CD8-positive, alpha-beta memory T cell (primary cell): ENCODE results near the gene OPN4. TPM values are rescaled to one million over a fixed set of nuclear protein-coding genes. Genes with fewer than 3 reads are reported as not detected.
"Not testable (repeated sequence)": the region's sequence is repeated elsewhere in the genome, so short reads cannot be mapped to it uniquely, and the experiment has no call there.

Experiments used
- CTCF ChIA-PET: fragments of 350-600 bp; sonication (Branson Sonifier 250); formaldehyde crosslinking; loops from one replicate; lab custom pipeline; 2021; ENCODE audit warnings: antibody characterized with exemption; lab: Charles Lee
- POLR2A ChIA-PET: fragments of 350-600 bp; sonication (Branson Sonifier 250); formaldehyde crosslinking; loops from one replicate; lab custom pipeline; 2021; ENCODE audit warnings: antibody characterized with exemption; lab: Charles Lee
- DNase-seq, 5 donors: peaks; one replicate each; pipeline versions ENCODE4 v3.0.0 to v3.0.0-alpha.2; 2020 to 2022; ENCODE audit warnings: mixed read lengths in 1 of 5
- H3K27ac ChIP-seq: one replicate; pipeline ENCODE4 v1.7.0; 2013; ENCODE audit warnings: low read depth, mild to moderate bottlenecking, low read length, moderate library complexity
- H3K27me3 ChIP-seq: 2 replicates; pipeline ENCODE4 v1.7.0; 2013; ENCODE audit warnings: low read length, mild to moderate bottlenecking; ENCODE audit not compliant: insufficient read depth, poor library complexity, severe bottlenecking
- H3K36me3 ChIP-seq: 2 replicates; pipeline ENCODE4 v1.7.0; 2013; ENCODE audit warnings: mild to moderate bottlenecking, low read length, moderate library complexity; ENCODE audit not compliant: insufficient read depth
- H3K4me1 ChIP-seq: 2 replicates; pipeline ENCODE4 v1.7.0; 2013; ENCODE audit warnings: mild to moderate bottlenecking, low read length, moderate library complexity; ENCODE audit not compliant: insufficient read depth
- H3K4me3 ChIP-seq: 2 replicates; pipeline ENCODE4 v1.7.0; 2013; ENCODE audit warnings: mild to moderate bottlenecking, low read length
- H3K9me3 ChIP-seq: 2 replicates; pipeline ENCODE4 v1.7.0; 2013; ENCODE audit warnings: mild to moderate bottlenecking, low read length
- H3K27ac Mint-ChIP-seq, 8 donors: one replicate each; pipeline ENCODE4 v1.8.0; 2020 to 2021; ENCODE audit warnings: mixed read lengths in 8 of 8, mild to moderate bottlenecking in 6 of 8, inconsistent platforms in 3 of 8, moderate library complexity in 3 of 8
- H3K27me3 Mint-ChIP-seq, 2 donors: one replicate each; pipeline ENCODE4 v1.8.0; 2020 to 2021; ENCODE audit warnings: mixed read lengths in 2 of 2, mild to moderate bottlenecking in 1 of 2, moderate library complexity in 1 of 2
- H3K36me3 Mint-ChIP-seq, 3 donors: one replicate each; pipeline ENCODE4 v1.8.0; 2020 to 2021; ENCODE audit warnings: mixed read lengths in 3 of 3, inconsistent platforms in 1 of 3, mild to moderate bottlenecking in 1 of 3
- H3K4me1 Mint-ChIP-seq, 3 donors: one replicate each; pipeline ENCODE4 v1.8.0; 2020 to 2021; ENCODE audit warnings: mixed read lengths in 3 of 3, inconsistent platforms in 1 of 3, mild to moderate bottlenecking in 1 of 3
- H3K4me3 Mint-ChIP-seq, 7 donors: one replicate each; pipeline ENCODE4 v1.8.0; 2020 to 2021; ENCODE audit warnings: mixed read lengths in 7 of 7, mild to moderate bottlenecking in 6 of 7, moderate library complexity in 4 of 7, inconsistent platforms in 2 of 7
- H3K9me3 Mint-ChIP-seq, 5 donors: one replicate each; pipeline ENCODE4 v1.8.0; 2020 to 2022; ENCODE audit warnings: mixed read lengths in 5 of 5, mild to moderate bottlenecking in 3 of 5, moderate library complexity in 2 of 5, inconsistent platforms in 1 of 5
- polyA plus RNA-seq: library from polyadenylated mRNA; unstranded; fragments of 300-500 nt; fragmentation: Illumina TruSeq; gene quantifications from one replicate; pipeline ENCODE4 v1.2.3, GENCODE V29; 2021
- total RNA-seq, 2 experiments: library from RNA; stranded (reverse); gene quantifications; one replicate each; pipeline ENCODE4 v1.2.3, GENCODE V29; 2021

OPN4 gene, protein sequence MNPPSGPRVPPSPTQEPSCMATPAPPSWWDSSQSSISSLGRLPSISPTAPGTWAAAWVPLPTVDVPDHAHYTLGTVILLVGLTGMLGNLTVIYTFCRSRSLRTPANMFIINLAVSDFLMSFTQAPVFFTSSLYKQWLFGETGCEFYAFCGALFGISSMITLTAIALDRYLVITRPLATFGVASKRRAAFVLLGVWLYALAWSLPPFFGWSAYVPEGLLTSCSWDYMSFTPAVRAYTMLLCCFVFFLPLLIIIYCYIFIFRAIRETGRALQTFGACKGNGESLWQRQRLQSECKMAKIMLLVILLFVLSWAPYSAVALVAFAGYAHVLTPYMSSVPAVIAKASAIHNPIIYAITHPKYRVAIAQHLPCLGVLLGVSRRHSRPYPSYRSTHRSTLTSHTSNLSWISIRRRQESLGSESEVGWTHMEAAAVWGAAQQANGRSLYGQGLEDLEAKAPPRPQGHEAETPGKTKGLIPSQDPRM
- not detected for total RNA-seq
- not detected for polyA plus RNA-seq

GRCh38 chr10:86654411-86655172, at the start of gene OPN4:
OPN4 (plus strand) TSS chr10:86654547; CDS start chr10:86654784, 237 bp downstream.
- H3K4me3 ChIP-seq = no peak within 1 kb of the TSS
- peak in 1 of 5 donors; percentile 37 for DNase-seq
- no peaks in the 10 kb centered on the region for H3K27me3 ChIP-seq
- ChIA-PET CTCF (no interaction called here), POLR2A (no interaction called here)
- no peak within 1 kb of the TSS for H3K4me3 Mint-ChIP-seq
- no peak within 1 kb of the TSS for H3K27ac ChIP-seq
- H3K4me1 Mint-ChIP-seq = no peaks in the 10 kb centered on the region
- peak within 1 kb of the TSS in 1 of 8 donors; percentile 75 for H3K27ac Mint-ChIP-seq
- no peaks in the 10 kb centered on the region for H3K9me3 ChIP-seq
- H3K9me3 Mint-ChIP-seq = no peaks in the 10 kb centered on the region
- no peaks in the 10 kb centered on the region for H3K36me3 ChIP-seq
- no peaks in the 10 kb centered on the region for H3K4me1 ChIP-seq
- H3K36me3 Mint-ChIP-seq = no peaks in the 10 kb centered on the region
- peaks cover 2 to 5% of the 10 kb centered on the region in 2 donors for H3K27me3 Mint-ChIP-seq

GRCh38 chr10:86607674-86608073, 46.7 kb upstream of the OPN4 start:
- Histone ChIP-seq H3K27ac (no peak overlapping the region), H3K36me3 (no peaks in the 10 kb centered on the region), H3K4me1 (no peaks in the 10 kb centered on the region), H3K27me3 (no peaks in the 10 kb centered on the region), H3K9me3 (no peaks in the 10 kb centered on the region), H3K4me3 (no peak overlapping the region)
- H3K4me1 Mint-ChIP-seq = no peaks in the 10 kb centered on the region
- H3K4me3 Mint-ChIP-seq = no peak overlapping the region
- H3K36me3 Mint-ChIP-seq = peaks cover 0 to 12% (median 0%) of the 10 kb centered on the region in 3 donors
- DNase-seq = no peak
- peaks cover 2 to 7% (median 4%) of the 10 kb centered on the region in 5 donors for H3K9me3 Mint-ChIP-seq
- H3K27me3 Mint-ChIP-seq = peaks cover 24 to 36% of the 10 kb centered on the region in 2 donors
- H3K27ac Mint-ChIP-seq = no peak overlapping the region
- POLR2A ChIA-PET = no interaction called here
- CTCF ChIA-PET = no interaction called here

DNA sequence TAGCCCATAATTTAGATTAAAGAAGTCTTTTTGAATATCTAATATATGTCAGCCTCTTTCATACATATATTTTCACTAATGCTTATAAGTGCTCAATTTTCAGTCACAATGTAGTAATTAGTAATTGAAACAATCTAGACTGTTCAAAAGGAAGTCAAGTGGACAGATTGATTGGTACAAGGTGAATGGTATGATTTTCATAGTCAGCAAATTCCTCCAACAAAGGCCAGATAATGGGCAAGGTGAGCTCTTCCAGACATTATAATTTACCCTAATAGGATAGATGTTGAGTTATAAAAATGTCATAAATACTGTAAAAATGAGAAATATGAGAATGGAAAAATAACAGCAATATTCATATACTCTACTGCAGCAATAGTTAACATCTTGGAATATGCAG, 44.4 kb upstream of the OPN4 start:
- H3K4me1 Mint-ChIP-seq = no peaks in the 10 kb centered on the region
- peaks cover 2 to 9% (median 4%) of the 10 kb centered on the region in 5 donors for H3K9me3 Mint-ChIP-seq
- ChIA-PET POLR2A (interaction anchor here (0.9 kb wide), 1 partner anchor 210 kb away, joined by 3 read pairs; no protein-coding TSS in a partner anchor), CTCF (no interaction called here)
- H3K27me3 Mint-ChIP-seq = peaks cover 30 to 54% of the 10 kb centered on the region in 2 donors
- peaks cover 0 to 12% (median 0%) of the 10 kb centered on the region in 3 donors for H3K36me3 Mint-ChIP-seq
- H3K36me3 ChIP-seq = no peaks in the 10 kb centered on the region
- H3K27ac ChIP-seq = no peak overlapping the region
- no peak overlapping the region for H3K27ac Mint-ChIP-seq
- H3K4me3 ChIP-seq = no peak overlapping the region
- no peaks in the 10 kb centered on the region for H3K4me1 ChIP-seq
- H3K27me3 ChIP-seq = no peaks in the 10 kb centered on the region
- no peak for DNase-seq
- no peak overlapping the region for H3K4me3 Mint-ChIP-seq
- no peaks in the 10 kb centered on the region for H3K9me3 ChIP-seq

GRCh38 chr10:86611386-86611785, 43.0 kb upstream of the OPN4 start:
- Mint-ChIP-seq H3K36me3 (peaks cover 0 to 14% (median 0%) of the 10 kb centered on the region in 3 donors), H3K4me3 (no peak overlapping the region), H3K4me1 (no peaks in the 10 kb centered on the region), H3K27me3 (peaks cover 28 to 53% of the 10 kb centered on the region in 2 donors), H3K9me3 (peaks cover 0 to 6% (median 3%) of the 10 kb centered on the region in 5 donors), H3K27ac (no peak overlapping the region)
- ChIA-PET POLR2A (no interaction called here), CTCF (interaction anchor here (1.2 kb wide), 1 partner anchor 26 kb away, joined by 3 read pairs; no protein-coding TSS in a partner anchor)
- Histone ChIP-seq H3K27me3 (no peaks in the 10 kb centered on the region), H3K27ac (no peak overlapping the region), H3K4me3 (no peak overlapping the region), H3K4me1 (no peaks in the 10 kb centered on the region), H3K9me3 (no peaks in the 10 kb centered on the region), H3K36me3 (no peaks in the 10 kb centered on the region)
- no peak for DNase-seq

DNA sequence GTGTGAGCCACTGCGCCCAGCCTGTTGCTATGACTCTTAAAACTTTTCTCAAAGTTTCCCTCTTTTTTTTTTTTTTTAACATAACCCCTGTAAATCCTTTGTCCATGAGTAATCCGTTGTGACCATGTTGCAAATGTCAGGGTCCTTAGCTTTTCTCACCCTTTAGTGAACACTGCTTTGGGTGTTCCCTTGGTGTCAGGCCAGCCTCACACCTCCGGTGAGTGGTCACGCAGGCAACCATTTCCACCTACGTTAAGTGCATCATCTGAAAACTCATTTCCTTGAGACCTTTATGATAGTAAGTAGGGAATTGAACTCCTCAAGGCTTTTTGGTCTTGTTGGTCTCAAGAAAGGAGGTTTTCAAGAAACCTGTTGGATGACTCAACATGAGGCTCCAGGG, 41.3 kb upstream of the OPN4 start:
- H3K27me3 Mint-ChIP-seq = peaks cover 23 to 47% of the 10 kb centered on the region in 2 donors

DNA sequence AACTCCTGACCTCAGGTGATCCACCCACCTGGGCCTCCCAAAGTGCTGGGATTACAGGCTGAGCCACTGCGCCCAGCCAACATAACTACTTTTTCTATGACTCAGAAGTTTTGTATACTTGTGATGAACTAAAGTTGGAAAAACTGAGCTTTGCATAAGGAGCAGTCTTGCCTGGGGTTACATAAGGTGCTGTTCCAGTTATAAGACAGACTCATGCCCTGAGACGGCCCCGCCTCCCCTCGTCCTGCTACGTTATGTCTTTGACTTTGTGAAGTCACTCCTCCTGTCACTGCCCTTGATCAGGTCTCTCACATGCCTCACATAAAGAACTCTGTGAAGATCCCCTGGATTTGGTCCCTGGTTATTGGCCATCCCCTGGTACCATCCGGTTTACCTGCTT, 40.4 kb upstream of the OPN4 start:
- H3K4me1 Mint-ChIP-seq = no peaks in the 10 kb centered on the region
- H3K27me3 Mint-ChIP-seq = peaks cover 21 to 39% of the 10 kb centered on the region in 2 donors
- peaks cover 0 to 5% (median 0%) of the 10 kb centered on the region in 3 donors for H3K36me3 Mint-ChIP-seq
- H3K4me1 ChIP-seq = no peaks in the 10 kb centered on the region
- ChIA-PET POLR2A (no interaction called here), CTCF (no interaction called here)
- no peak overlapping the region for H3K27ac Mint-ChIP-seq
- no peak overlapping the region for H3K27ac ChIP-seq
- H3K36me3 ChIP-seq = no peaks in the 10 kb centered on the region
- no peaks in the 10 kb centered on the region for H3K27me3 ChIP-seq
- peaks cover 0 to 6% (median 0%) of the 10 kb centered on the region in 5 donors for H3K9me3 Mint-ChIP-seq
- H3K4me3 ChIP-seq = no peak overlapping the region
- DNase-seq = no peak
- no peak overlapping the region for H3K4me3 Mint-ChIP-seq
- H3K9me3 ChIP-seq = no peaks in the 10 kb centered on the region

More for the DNA sequence above, 41.3 kb upstream of the OPN4 start:
- no peak overlapping the region for H3K27ac ChIP-seq
- peaks cover 0 to 6% (median 3%) of the 10 kb centered on the region in 5 donors for H3K9me3 Mint-ChIP-seq
- no peak for DNase-seq
- no peak overlapping the region for H3K4me3 ChIP-seq
- H3K4me3 Mint-ChIP-seq = no peak overlapping the region
- no peaks in the 10 kb centered on the region for H3K27me3 ChIP-seq
- H3K36me3 Mint-ChIP-seq = peaks cover 0 to 8% (median 0%) of the 10 kb centered on the region in 3 donors
- ChIA-PET POLR2A (no interaction called here), CTCF (no interaction called here)
- H3K4me1 Mint-ChIP-seq = no peaks in the 10 kb centered on the region
- no peaks in the 10 kb centered on the region for H3K4me1 ChIP-seq
- no peaks in the 10 kb centered on the region for H3K36me3 ChIP-seq
- no peaks in the 10 kb centered on the region for H3K9me3 ChIP-seq
- H3K27ac Mint-ChIP-seq = no peak overlapping the region

GRCh38 chr10:86614853-86615252, 39.5 kb upstream of the OPN4 start:
- no peaks in the 10 kb centered on the region for H3K36me3 ChIP-seq
- no peaks in the 10 kb centered on the region for H3K4me1 Mint-ChIP-seq
- H3K27ac Mint-ChIP-seq = no peak overlapping the region
- H3K4me1 ChIP-seq = no peaks in the 10 kb centered on the region
- ChIA-PET POLR2A (no interaction called here), CTCF (no interaction called here)
- H3K27me3 Mint-ChIP-seq = peaks cover 19 to 34% of the 10 kb centered on the region in 2 donors
- DNase-seq = no peak
- H3K9me3 ChIP-seq = no peaks in the 10 kb centered on the region
- no peak overlapping the region for H3K27ac ChIP-seq
- peaks cover 0 to 6% (median 0%) of the 10 kb centered on the region in 5 donors for H3K9me3 Mint-ChIP-seq
- H3K27me3 ChIP-seq = no peaks in the 10 kb centered on the region
- H3K4me3 Mint-ChIP-seq = no peak overlapping the region
- H3K4me3 ChIP-seq = no peak overlapping the region
- H3K36me3 Mint-ChIP-seq = peaks cover 0 to 5% (median 0%) of the 10 kb centered on the region in 3 donors

- H3K4me1 Mint-ChIP-seq, H3K27ac ChIP-seq, H3K36me3 ChIP-seq, H3K4me1 ChIP-seq, H3K36me3 Mint-ChIP-seq, CTCF ChIA-PET, H3K9me3 ChIP-seq, H3K27me3 ChIP-seq, H3K4me3 ChIP-seq, DNase-seq, H3K27ac Mint-ChIP-seq, POLR2A ChIA-PET, H3K4me3 Mint-ChIP-seq, H3K9me3 Mint-ChIP-seq: not testable (repeated sequence)
- H3K27me3 Mint-ChIP-seq = peaks cover 14 to 33% of the 10 kb centered on the region in 2 donors
These were observed 37.1 kb upstream of the OPN4 start for GRCh38 chr10:86617278-86617677.
